ENCODE data around the gene PGPEP1. TPM values are rescaled to one million over a fixed set of nuclear protein-coding genes. Genes with fewer than 3 reads are reported as not detected.
A peak's percentile ranks its signal among the peaks of the same experiment; 100 is the strongest.

Gene PGPEP1
- total RNA-seq, 1 experiment from 2014 or later = 13.6 TPM

DNA sequence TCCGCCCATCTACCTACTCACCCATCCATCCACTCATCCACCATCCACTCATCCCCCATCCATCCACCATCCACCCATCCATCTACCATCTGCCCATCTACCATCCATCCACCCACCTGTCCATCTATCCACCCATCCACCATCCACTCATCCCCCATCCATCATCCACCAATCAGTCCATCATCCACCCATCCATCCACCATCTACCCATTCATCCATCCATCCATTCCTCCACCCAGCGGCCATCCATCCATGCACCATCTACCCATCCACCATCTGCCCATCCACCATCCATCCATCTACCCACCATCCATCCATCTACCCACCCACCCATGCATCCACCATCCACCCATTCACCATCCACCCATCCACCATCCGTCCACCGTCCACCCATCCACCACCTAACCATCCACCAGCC lies 45.4 kb upstream of the PGPEP1 start:
- H3K27me3 ChIP-seq (ENCODE audit: low read length) = no peaks in the 10 kb centered on the region
- H3K4me3 ChIP-seq (ENCODE audit: low read length) = no peak overlapping the region
- no peak overlapping the region for H3K9ac ChIP-seq (ENCODE audit: low read length)
- H4K20me1 ChIP-seq (ENCODE audit: insufficient read depth, low read depth, low read length) = no peaks in the 10 kb centered on the region
- DNase-seq = no peak
- H3K9me3 ChIP-seq (ENCODE audit: low read length) = no peaks in the 10 kb centered on the region
- H3K9me2 ChIP-seq (replicated peaks; ENCODE audit: insufficient read depth, low read length) = no peaks in the 10 kb centered on the region
- peaks cover 31% of the 10 kb centered on the region for H3K4me1 ChIP-seq (ENCODE audit: low read length)
- no peak overlapping the region for H3K27ac ChIP-seq (ENCODE audit: low read length)
- H2AFZ ChIP-seq (ENCODE audit: low read length) = no peak overlapping the region
- no peaks in the 10 kb centered on the region for H3K36me3 ChIP-seq (ENCODE audit: insufficient read depth, low read length)
- no peak overlapping the region for H3K4me2 ChIP-seq (ENCODE audit: low read depth, low read length, poor library complexity, severe bottlenecking)
- H3K79me2 ChIP-seq (ENCODE audit: low read length) = no peaks in the 10 kb centered on the region

DNA sequence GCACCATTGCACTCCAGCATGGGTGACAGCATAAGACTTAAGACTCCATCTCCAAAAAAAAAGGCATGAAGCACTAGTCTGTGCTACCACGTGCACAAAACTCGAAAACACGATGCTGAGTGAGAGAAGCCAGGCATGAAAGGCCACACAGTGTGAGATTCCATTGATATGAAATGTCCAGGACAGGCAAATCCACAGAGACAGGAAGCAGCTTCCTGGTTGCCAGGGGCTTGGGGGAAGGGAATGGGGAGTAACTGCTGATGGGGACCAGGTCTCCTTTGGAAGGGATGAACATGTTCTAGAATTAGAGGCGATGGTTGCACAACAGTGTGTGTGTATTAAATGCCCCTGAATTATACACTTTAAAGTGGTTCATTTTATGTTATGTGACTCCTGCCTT lies 43.1 kb upstream of the PGPEP1 start:
- Histone ChIP-seq H3K27ac (ENCODE audit: low read length) (no peak overlapping the region), H3K9ac (ENCODE audit: low read length) (no peak overlapping the region), H4K20me1 (ENCODE audit: insufficient read depth, low read depth, low read length) (no peaks in the 10 kb centered on the region), H3K9me3 (ENCODE audit: low read length) (no peaks in the 10 kb centered on the region), H3K4me2 (ENCODE audit: low read depth, low read length, poor library complexity, severe bottlenecking) (no peak overlapping the region), H2AFZ (ENCODE audit: low read length) (no peak overlapping the region), H3K4me3 (ENCODE audit: low read length) (no peak overlapping the region), H3K79me2 (ENCODE audit: low read length) (no peaks in the 10 kb centered on the region), H3K4me1 (ENCODE audit: low read length) (peaks cover 12% of the 10 kb centered on the region), H3K9me2 (replicated peaks; ENCODE audit: insufficient read depth, low read length) (no peaks in the 10 kb centered on the region), H3K27me3 (ENCODE audit: low read length) (no peaks in the 10 kb centered on the region), H3K36me3 (ENCODE audit: insufficient read depth, low read length) (no peaks in the 10 kb centered on the region)
- no peak for DNase-seq

DNA sequence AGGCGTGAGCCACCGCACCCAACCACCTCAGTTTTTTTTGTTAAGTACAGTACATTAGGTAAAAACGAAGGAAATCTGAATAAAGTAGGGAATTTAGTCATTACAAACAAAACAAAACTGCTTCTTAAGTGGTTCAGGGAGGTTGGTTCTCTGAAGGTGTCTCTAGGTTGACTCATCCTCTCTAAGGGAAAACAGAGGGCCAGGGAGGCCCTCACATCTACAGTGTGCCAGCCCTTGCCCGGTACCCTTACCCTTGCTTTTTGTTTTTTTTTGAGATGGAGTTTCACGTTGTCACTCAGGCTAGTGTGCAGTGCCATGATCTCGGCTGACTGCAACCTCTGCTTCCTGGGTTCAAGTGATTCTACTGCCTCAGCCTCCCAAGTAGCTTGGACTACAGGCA lies 41.8 kb upstream of the PGPEP1 start:
- Histone ChIP-seq H3K27ac (ENCODE audit: low read length) (no peak overlapping the region), H2AFZ (ENCODE audit: low read length) (no peak overlapping the region), H3K9me2 (replicated peaks; ENCODE audit: insufficient read depth, low read length) (no peaks in the 10 kb centered on the region), H3K4me2 (ENCODE audit: low read depth, low read length, poor library complexity, severe bottlenecking) (no peak overlapping the region), H3K27me3 (ENCODE audit: low read length) (no peaks in the 10 kb centered on the region), H4K20me1 (ENCODE audit: insufficient read depth, low read depth, low read length) (no peaks in the 10 kb centered on the region), H3K9ac (ENCODE audit: low read length) (no peak overlapping the region), H3K9me3 (ENCODE audit: low read length) (no peaks in the 10 kb centered on the region), H3K79me2 (ENCODE audit: low read length) (no peaks in the 10 kb centered on the region), H3K4me3 (ENCODE audit: low read length) (no peak overlapping the region), H3K4me1 (ENCODE audit: low read length) (peaks cover 2% of the 10 kb centered on the region), H3K36me3 (ENCODE audit: insufficient read depth, low read length) (no peaks in the 10 kb centered on the region)
- DNase-seq = no peak

DNA sequence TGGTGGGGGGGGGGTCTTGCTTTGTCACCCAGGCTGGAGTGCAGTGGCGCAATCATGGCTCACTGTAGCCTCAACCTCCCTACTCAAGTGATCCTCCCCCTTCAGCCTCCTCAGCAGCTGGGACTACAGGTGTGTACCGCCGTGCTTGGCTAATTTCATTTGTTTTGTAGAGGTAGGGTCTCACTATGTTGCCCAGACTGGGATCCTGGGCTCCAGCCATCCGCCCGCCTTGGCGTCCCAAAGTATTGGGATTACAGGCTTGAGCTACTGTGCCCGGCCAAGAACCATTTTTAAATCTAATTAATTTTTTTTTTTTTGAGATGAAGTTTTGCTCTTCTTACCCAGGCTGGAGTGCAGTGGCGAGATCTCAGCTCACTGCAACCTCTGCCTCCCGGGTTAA lies 40.7 kb upstream of the PGPEP1 start:
- H3K4me3 ChIP-seq (ENCODE audit: low read length) = no peak overlapping the region
- H3K27ac ChIP-seq (ENCODE audit: low read length) = no peak overlapping the region
- no peaks in the 10 kb centered on the region for H3K9me3 ChIP-seq (ENCODE audit: low read length)
- no peak overlapping the region for H2AFZ ChIP-seq (ENCODE audit: low read length)
- no peaks in the 10 kb centered on the region for H3K27me3 ChIP-seq (ENCODE audit: low read length)
- H3K4me2 ChIP-seq (ENCODE audit: low read depth, low read length, poor library complexity, severe bottlenecking) = no peak overlapping the region
- no peaks in the 10 kb centered on the region for H3K9me2 ChIP-seq (replicated peaks; ENCODE audit: insufficient read depth, low read length)
- H3K36me3 ChIP-seq (ENCODE audit: insufficient read depth, low read length) = no peaks in the 10 kb centered on the region
- no peak overlapping the region for H3K9ac ChIP-seq (ENCODE audit: low read length)
- H3K79me2 ChIP-seq (ENCODE audit: low read length) = no peaks in the 10 kb centered on the region
- H3K4me1 ChIP-seq (ENCODE audit: low read length) = peaks cover 12% of the 10 kb centered on the region
- no peak for DNase-seq
- no peaks in the 10 kb centered on the region for H4K20me1 ChIP-seq (ENCODE audit: insufficient read depth, low read depth, low read length)

DNA sequence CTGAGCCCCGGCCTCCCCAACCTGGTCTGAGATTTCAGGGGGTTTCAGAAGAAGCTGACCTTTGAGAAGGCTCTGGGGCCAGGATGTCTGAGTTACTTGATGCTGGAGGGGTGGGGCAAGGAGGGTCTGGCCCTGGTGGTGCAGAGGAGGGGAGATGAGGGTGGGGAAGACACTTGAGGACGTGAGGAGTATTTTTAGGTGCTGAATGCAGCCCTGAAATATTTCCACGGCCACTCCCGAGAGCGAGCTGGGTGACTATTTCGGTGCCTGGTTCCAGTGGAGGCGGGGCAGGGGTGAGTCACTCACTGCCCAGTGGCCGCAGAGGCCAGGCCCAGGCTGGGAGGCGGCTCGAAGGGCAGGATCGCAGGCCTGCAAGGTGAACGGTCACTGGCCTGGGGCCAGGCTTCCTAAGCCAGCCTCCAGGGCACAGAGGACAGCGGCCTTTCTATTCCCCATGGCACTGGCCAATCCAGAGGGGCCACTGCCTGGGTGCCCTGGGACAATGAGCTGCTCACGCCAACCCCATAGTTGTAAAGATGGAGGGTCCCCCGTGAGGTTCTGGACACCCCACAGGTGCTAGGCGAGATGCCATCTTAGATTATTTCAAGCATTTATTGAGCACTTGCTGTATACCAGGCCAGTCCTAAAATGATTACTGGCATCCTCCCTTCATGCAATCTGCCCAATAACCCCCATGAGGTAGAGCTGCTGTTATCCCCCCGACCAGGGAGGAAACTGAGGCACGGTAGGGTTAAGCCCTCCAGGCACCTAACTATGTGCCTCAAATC lies 39.3 kb upstream of the PGPEP1 start:
- Histone ChIP-seq H3K9me2 (replicated peaks; ENCODE audit: insufficient read depth, low read length) (no peaks in the 10 kb centered on the region), H2AFZ (ENCODE audit: low read length) (no peak overlapping the region), H3K4me1 (ENCODE audit: low read length) (peaks cover 27% of the 10 kb centered on the region), H3K79me2 (ENCODE audit: low read length) (no peaks in the 10 kb centered on the region), H4K20me1 (ENCODE audit: insufficient read depth, low read depth, low read length) (no peaks in the 10 kb centered on the region), H3K9ac (ENCODE audit: low read length) (no peak overlapping the region), H3K27ac (ENCODE audit: low read length) (no peak overlapping the region), H3K36me3 (ENCODE audit: insufficient read depth, low read length) (no peaks in the 10 kb centered on the region), H3K27me3 (ENCODE audit: low read length) (no peaks in the 10 kb centered on the region), H3K4me3 (ENCODE audit: low read length) (no peak overlapping the region), H3K9me3 (ENCODE audit: low read length) (no peaks in the 10 kb centered on the region), H3K4me2 (ENCODE audit: low read depth, low read length, poor library complexity, severe bottlenecking) (no peak overlapping the region)
- DNase-seq = no peak

DNA sequence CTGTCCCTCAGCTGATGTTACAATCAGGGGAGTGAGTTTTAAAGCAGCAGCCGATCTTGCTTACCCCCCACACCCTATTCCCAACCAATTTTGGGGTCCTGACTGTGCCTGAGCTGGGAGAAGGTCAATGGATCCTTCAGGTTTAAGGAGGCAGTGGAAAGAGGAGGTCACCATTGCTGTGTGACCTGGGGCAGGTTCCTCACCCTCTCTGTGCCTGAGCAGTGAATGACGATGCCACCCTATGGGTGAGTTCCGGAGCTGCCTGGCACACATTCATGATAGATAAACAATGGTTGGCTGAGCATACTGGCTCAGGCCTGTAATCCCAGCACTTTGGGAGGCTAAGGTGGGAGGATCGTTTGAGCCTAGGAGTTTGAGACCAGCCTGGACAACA lies 38.7 kb upstream of the PGPEP1 start:
- Histone ChIP-seq H3K4me3 (ENCODE audit: low read length) (no peak overlapping the region), H3K27ac (ENCODE audit: low read length) (no peak overlapping the region), H3K4me2 (ENCODE audit: low read depth, low read length, poor library complexity, severe bottlenecking) (no peak overlapping the region), H3K27me3 (ENCODE audit: low read length) (no peaks in the 10 kb centered on the region), H3K36me3 (ENCODE audit: insufficient read depth, low read length) (no peaks in the 10 kb centered on the region), H3K9me2 (replicated peaks; ENCODE audit: insufficient read depth, low read length) (no peaks in the 10 kb centered on the region), H3K4me1 (ENCODE audit: low read length) (peaks cover 33% of the 10 kb centered on the region), H3K79me2 (ENCODE audit: low read length) (no peaks in the 10 kb centered on the region), H4K20me1 (ENCODE audit: insufficient read depth, low read depth, low read length) (no peaks in the 10 kb centered on the region), H3K9me3 (ENCODE audit: low read length) (no peaks in the 10 kb centered on the region), H3K9ac (ENCODE audit: low read length) (no peak overlapping the region), H2AFZ (ENCODE audit: low read length) (no peak overlapping the region)
- DNase-seq = no peak

DNA sequence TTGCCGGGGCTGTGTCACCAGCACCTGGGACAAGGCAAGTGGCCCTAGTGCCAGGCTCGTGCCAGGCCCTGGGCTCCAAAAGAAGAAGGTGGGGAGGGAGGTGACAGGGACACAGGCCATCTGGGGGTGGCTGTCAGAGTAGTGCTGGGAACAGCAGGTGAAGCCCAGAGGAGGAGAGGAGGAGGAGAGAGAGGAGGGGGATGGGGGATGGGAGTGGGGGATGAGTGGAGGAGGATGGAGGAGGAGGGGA lies 36.3 kb upstream of the PGPEP1 start:
- Histone ChIP-seq H3K4me3 (ENCODE audit: low read length) (peak overlapping the region; percentile 59; the same call in 1 of the 2 replicates), H2AFZ (ENCODE audit: low read length) (no peak overlapping the region), H3K79me2 (ENCODE audit: low read length) (no peaks in the 10 kb centered on the region), H3K36me3 (ENCODE audit: insufficient read depth, low read length) (no peaks in the 10 kb centered on the region), H3K27ac (ENCODE audit: low read length) (peak overlapping the region; percentile 94), H3K9ac (ENCODE audit: low read length) (peak overlapping the region; percentile 75), H3K27me3 (ENCODE audit: low read length) (no peaks in the 10 kb centered on the region), H3K9me2 (replicated peaks; ENCODE audit: insufficient read depth, low read length) (no peaks in the 10 kb centered on the region), H3K4me1 (ENCODE audit: low read length) (peaks cover 48% of the 10 kb centered on the region), H4K20me1 (ENCODE audit: insufficient read depth, low read depth, low read length) (no peaks in the 10 kb centered on the region), H3K9me3 (ENCODE audit: low read length) (no peaks in the 10 kb centered on the region), H3K4me2 (ENCODE audit: low read depth, low read length, poor library complexity, severe bottlenecking) (peak overlapping the region; percentile 86)
- no peak for DNase-seq

DNA sequence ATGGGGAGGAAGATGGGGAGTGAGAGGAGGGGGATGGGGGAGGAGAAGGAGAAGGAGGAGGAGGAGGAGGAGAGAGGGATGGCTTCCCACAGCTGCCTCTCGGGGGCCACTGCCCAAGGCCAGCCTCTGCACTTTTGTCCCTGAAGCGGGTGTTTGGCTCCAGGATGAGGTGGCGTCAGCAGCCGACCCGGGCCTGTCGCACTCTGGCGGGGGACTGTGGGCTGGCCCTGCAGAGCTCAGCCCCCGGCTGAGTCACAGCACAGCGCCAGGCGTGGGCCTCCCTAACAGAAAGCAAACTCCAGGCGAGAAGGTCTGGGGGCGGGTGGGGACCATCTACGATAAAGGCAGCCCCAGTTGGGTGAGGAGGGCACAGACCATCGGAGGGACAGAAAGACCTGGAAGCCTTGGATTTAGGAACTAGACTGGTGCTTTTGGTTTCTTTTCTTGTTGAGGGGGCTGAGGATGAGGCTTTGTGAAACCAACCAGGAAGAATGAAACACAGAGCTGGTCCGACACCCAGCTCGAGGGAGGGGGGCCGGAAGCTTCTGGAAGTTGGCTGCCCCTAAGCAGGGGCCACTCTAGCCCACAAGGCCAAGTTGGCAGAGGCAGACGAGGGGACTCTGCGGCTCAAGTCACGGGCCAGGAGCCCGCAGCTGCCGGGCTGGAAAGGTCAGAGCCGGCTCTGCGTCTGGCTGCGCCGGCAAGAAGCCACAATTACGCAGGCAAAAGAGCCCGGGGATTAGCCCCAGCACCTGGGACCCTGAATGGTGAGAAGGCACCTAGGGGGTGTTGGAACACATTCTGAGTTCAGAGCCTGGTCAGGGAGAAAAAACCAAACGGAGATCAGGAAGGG lies 35.7 kb upstream of the PGPEP1 start:
- H3K9me3 ChIP-seq (ENCODE audit: low read length) = no peaks in the 10 kb centered on the region
- H2AFZ ChIP-seq (ENCODE audit: low read length) = 0 out of 2 replicates have a peak overlapping the region, but pooled peaks have one; percentile 48

More for the DNA sequence above, 35.7 kb upstream of the PGPEP1 start:
- Histone ChIP-seq H3K36me3 (ENCODE audit: insufficient read depth, low read length) (no peaks in the 10 kb centered on the region), H3K4me2 (ENCODE audit: low read depth, low read length, poor library complexity, severe bottlenecking) (peak overlapping the region; percentile 86), H4K20me1 (ENCODE audit: insufficient read depth, low read depth, low read length) (no peaks in the 10 kb centered on the region), H3K27ac (ENCODE audit: low read length) (peak overlapping the region; percentile 94), H3K79me2 (ENCODE audit: low read length) (no peaks in the 10 kb centered on the region), H3K9me2 (replicated peaks; ENCODE audit: insufficient read depth, low read length) (no peaks in the 10 kb centered on the region), H3K9ac (ENCODE audit: low read length) (peak overlapping the region; percentile 75), H3K27me3 (ENCODE audit: low read length) (no peaks in the 10 kb centered on the region), H3K4me3 (ENCODE audit: low read length) (peak overlapping the region; percentile 59), H3K4me1 (ENCODE audit: low read length) (peaks cover 48% of the 10 kb centered on the region)
- peak; percentile 84 for DNase-seq

Measured in Karpas-422 (cell line).